Hematopoietic multipotent progenitor cell treated with erythropoietin and hydrocortisone succinate and interleukin-3 and kit ligand, for 6 days (in vitro differentiated cells): ENCODE results near the gene WNT9B.
"Not testable (repeated sequence)": the region's sequence is repeated elsewhere in the genome, so short reads cannot be mapped to it uniquely, and the experiment has no call there.

Experiments used
- DNase-seq: peaks from one replicate; pipeline ENCODE4 v3.0.0-alpha.2; 2015

The WNT9B gene

DNA sequence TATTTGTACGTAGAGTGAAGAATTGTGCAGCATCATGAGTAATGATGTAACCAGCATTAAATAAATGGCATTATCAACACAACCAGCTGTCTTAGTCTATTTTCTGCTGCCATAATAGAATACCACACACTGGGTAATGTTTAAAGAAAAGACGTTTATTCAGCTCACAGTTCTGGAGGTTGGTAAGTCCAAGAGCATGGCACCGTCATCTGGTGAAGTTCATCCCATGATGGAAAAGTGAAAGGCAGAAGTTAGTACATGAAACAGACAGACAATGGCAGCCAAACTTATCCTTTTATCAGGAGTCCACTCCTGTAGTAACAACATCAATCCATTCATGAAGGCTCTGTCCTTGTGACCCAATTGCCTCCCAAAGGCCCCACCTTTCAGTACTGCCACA is 65.2 kb downstream of the WNT9B start:
- no peak for DNase-seq

DNA sequence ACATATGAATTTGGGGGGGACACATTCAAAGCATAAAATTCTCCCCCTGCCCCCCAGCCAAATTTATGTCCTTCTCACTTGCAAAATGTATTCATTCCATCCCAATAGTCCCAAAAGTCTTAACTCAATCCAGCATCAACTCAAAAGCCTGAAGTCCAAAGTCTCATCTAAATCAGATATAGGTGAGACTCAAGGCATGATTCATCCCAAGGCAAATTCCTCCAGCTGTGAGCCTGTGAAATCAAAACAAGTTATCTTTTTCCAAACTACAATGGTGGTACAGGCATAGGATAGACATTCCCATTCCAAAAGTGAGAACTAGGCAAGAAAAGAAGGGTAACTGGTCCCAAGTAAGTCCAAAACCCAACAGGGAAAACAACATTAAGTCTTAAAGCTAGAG is 65.7 kb downstream of the WNT9B start:
- no peak for DNase-seq

DNA sequence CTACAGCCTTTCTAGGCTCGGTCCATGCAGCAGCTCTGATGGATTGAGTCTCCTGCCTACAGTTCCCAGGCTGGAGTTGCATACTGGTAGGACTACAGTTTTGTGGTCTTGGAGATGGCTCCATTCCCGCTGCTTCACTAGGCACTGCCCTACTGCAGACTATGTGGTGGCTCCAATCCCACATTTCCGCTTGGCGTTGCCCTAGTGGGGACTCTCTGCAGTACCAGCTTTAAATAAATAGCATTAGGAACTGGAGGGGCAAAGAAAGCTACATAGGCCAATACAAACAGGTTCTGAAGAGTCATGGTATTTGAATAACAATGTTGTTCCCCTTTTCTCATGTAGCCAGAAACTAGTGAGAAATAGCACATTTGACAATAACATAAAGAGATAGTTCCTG is 66.1 kb downstream of the WNT9B start:
- no peak for DNase-seq

DNA sequence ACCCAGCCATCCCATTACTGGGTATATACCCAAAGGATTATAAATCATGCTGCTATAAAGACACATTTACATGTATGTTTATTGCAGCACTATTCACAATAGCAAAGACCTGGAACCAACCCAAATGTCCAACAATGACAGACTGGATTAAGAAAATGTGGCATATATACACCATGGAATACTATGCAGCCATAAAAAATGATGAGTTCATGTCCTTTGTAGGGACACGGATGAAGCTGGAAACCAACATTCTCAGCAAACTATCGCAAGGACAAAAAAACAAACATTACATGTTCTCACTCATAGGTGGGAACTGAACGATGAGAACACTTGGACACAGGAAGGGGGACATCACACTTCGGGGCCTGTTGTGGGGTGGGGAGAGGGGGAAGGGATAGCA is 70.6 kb downstream of the WNT9B start:
- DNase-seq = not testable (repeated sequence)

DNA sequence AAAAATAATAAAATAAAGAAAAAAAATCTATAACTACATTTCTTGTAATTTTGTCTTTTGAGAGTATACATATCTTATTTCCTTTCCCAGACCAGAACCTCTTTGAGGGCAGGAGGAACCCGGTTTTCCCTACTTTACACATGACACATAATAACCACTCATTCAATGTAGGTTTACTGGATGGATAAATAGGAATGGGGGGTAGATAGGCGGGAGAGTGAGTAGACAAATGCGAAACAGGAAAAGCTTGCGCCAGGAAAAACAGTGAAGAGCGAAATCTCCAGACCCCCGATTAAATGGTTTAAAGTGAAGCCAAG is 71.1 kb downstream of the WNT9B start:
- no peak for DNase-seq

DNA sequence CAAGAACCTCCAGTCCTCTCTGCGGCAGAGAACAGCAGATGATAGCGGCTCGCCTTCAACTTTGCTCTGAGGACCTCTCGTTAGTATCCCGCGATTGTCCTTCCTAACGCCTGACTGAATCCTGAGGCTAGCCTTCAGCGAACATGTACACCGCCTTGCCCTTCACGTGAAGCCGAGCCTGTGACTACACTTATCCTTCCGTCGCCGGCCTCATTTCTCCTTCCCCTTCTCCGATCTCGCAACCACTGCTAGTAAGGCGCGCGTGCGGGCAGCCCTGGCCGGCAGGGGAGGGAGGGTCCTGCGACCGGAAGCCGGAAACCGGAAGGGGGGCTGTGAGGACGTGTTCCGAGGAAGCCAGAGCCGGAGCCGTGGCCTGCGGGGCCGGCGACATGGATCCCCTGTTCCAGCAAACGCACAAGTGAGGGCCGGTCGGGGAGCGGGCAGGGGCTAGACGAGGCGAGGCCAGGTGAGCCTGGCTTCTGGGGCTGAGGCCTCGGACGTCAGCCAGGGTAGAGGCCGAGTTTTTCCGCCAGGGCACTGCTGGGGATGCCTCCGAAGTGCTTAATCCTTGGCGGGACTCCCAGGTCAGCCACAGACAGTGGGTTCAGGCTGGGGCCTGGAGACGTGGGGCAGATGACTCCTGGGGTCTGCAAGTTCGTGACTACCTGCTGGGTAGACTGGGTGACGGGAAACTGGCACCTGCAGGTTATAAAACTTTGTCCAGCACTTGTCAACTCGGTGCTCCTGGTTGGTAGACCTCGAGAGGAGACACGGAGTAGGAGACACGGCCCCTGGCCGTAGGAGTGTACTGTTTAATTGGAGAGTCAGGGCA is 71.6 kb downstream of the WNT9B start, which contains the start of gene GOSR2:
Gene GOSR2, plus strand, starts transcription at position 357 of the 832 bp plus-strand sequence. Its CDS starts 33 bp downstream, at position 390.
- peak; percentile 96 for DNase-seq

DNA sequence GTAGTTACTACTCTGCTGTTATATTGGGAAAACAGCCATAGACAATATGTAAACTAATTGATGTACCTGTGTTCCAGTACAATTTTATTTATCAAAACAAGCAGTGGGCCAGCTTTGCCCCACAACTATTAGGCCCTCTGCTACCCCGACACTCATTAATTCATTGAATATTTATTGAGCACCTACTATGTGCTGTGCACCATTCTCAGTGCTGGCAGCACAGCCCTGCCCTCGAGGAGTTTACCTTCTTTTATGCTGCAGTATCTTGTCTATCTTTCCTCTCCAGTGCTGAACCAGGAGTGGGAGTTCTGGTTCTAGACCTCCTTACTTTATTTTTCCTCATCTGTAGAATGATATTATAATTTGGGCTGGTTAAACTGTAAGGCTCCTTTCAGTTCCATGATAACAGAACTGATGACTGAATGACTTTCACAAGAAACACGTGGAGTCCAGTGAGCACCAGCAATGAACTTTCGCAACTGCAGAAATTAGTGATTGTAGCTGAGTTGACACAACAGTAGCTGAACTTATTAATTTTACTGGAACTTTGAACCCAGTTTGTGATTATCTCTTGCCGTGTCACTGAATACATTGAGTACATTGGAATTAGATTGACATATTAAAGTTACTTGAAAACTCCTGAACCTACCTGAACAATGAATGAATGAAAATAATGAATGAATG is 73.9 kb downstream of the WNT9B start:
- peak; percentile 18 for DNase-seq

DNA sequence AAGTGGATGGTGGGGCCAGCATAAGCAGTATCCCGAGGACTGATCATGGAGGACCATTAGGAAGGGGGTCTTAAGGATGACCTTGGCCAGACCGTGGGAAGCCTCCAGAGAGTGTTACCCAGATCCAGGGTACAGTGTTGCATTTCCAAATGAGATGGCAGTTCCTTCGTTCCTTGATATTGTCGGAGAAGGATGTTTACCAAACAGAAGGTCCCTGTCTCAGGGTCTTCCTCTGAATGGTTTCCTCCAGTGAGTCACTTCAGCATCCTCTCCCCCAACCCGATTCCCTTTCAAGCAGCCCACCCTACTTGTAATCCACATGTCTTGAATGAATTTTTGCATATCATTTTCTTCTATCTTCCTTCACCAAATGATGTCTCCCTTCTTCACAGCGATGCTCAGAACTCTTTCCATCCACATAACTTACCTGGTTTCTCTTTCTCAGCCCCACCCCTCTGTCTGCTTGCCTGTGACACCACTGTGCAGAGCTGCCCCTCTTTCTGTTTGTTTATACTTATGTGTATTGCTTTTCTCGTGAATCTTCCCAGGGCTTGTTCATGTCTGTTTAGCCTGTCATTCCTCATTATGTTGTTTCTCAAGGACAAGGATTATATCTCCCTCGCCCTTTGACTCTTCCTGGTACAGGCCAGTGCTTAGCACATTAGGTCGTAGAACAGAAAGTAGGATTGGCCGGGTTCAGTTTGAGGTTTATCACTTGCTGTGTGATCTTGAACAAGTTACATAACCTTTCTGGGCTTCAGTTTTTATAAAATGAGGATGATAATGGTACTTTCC is 77.3 kb downstream of the WNT9B start:
- DNase-seq = no peak

DNA sequence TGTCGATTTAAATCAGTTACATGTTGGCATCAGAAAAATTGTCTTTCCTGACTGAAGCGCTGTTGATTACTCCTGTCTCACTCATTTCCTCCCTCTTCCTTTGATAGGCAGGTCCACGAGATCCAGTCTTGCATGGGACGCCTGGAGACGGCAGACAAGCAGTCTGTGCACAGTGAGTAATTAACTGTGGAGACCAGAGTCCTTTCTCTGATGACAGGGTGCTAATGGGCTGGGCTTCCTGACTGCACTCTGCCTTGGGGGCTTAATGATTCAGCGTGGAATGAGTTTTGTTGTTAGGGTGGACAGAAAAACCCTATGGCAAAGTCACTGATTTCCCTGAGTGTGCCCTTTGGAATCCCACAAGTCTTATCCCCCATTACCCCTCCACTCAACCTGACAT is 78.0 kb downstream of the WNT9B start:
- DNase-seq = no peak

DNA sequence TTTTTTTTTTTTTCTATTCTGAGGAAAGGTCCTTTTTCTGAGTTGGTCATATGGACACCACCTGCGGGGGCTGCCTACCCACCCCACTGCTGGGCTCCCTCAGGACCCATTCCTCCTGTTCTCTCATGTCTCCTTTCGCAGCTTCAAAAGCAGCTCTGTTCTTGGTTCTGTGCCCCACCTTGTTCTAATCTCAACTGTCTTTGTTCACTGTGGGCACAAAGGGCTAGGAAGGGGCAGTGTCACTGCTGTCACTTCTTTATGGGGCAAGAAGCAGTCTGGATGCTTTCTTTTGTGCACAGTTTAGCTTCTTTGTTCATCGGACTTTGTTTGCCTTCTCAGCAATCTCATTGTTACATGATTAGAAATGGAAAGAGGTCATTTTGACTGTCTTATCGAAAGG is 78.7 kb downstream of the WNT9B start:
- DNase-seq = no peak

DNA sequence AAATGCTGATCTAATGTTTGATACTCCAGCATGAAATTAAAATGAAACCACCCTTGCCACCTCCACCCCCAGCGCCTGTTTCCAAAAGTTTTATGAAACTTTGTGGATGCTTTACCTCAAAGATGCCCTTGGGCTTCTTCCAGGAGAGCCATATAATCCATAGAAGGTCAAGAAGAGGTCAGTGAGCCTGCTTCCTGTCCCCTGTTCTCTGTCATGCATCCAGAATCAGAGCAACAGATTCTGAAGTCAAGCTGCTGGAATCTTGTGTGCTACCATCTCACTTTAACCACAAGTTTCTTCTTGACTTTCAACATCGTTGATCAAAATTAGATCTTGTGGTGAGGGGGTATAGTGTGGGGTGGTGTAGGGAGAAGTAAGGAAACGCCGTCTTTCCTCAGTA is 80.2 kb downstream of the WNT9B start:
- DNase-seq = no peak

DNA sequence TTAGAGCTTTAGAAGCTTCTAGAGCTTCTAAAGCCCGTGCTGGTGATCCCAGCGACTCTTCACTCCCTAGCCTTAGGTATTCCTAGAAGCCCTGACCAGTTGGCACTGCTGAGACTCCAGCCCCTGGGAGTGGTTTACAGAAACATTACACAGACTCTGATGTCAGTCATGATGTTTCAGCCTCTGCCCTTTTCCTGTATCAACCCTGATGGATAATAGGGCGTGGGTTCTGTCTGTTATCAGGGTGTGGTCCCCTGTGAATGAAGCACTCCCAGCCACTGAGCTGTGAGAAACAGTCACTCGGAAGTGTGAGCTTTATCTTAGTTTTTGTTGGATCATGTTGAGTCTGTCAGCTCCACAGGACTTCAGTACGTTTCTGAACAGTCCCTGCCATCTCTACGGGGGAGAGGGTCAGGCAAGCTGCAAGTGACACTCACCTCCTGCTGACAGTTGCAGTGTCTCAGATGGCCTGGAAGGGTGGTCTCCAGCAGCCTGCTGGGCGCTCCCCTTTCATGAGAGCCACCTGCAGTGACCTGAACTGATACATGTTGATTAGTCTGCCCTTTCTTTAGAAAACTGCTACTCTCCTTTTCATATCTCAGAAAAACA is 84.4 kb downstream of the WNT9B start:
- peak; percentile 94 for DNase-seq
